GM19397 (cell line): ENCODE measurements around the gene AKAP6.
A peak's percentile ranks its signal among the peaks of the same experiment; 100 is the strongest.

ENCODE experiments used
- ATAC-seq: cut with Tn5 transposase; IDR thresholded peaks from one replicate; pipeline ENCODE4 v1.9.1; 2021; ENCODE audit warnings: mild to moderate bottlenecking, moderate library complexity; ENCODE audit not compliant: unreplicated experiment

Gene AKAP6

GRCh38 chr14:32524609-32525375 lies 195.7 kb downstream of the AKAP6 start:
- ATAC-seq, result no peak

- ATAC-seq, result no peak
Observed at GRCh38 chr14:32525591-32525990, 196.5 kb downstream of the AKAP6 start.

DNA sequence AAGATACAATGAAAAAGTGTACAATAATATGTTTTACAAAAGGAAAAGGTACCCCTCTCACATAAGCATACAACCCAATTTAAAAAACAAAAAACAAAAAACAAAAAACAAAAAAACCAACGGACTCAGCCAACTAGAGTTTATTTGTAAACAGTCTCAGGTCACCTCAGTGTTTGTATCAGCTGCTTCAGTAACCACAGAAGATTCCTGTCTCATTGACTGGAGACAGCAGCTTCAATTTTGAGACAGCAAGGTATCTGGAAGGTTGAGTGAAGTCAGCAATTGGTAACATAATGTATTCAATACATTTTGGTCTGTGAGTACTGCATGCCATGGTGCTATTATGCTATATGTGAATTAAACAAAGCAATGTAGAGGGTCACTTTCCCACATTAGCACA lies 201.7 kb downstream of the AKAP6 start:
- ATAC-seq, result no peak

- no peak for ATAC-seq
Observed at GRCh38 chr14:32531942-32532515, 202.9 kb downstream of the AKAP6 start.

- no peak for ATAC-seq
Observed at GRCh38 chr14:32534145-32534544, 205.0 kb downstream of the AKAP6 start.

DNA sequence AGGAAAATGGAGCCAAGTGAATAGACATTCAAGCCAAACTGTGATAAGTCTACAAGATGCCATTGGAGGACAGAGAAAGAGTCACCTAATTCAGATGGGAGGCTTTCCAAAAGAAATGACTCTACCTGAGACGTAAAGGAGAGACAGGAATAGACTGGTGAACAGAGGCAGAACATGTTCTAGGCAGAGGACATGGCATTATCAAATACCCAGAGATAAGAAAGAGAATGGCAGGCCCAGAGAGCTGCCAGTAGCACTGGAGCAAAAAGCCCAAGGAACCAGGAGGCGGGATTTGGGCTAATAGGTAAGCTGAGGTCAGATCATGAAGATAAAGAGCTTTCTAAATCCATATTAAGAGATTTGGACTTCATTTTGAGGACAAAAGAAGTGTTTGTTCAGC lies 207.1 kb downstream of the AKAP6 start:
- ATAC-seq, result no peak

DNA sequence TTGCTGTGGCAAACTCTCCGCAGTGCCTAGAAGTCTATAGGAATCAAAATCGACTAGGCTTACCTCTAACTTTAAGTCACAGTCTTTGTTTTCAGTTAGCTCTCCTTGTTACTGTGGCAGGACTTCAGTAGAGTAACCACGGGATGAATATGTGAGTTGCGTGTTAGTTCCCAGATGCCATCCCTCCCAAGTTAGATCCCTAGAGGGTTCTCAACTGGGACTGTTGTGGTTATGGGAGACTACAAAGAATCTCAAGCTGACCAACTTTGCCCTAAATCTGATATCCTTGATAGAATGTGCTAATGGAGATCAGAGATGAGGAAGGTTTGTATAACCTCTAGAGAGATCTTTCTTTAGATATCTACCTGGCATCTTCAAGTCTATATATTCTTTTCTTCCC lies 208.1 kb downstream of the AKAP6 start:
- no peak for ATAC-seq

- no peak for ATAC-seq
Observed at GRCh38 chr14:32542507-32542906, 213.4 kb downstream of the AKAP6 start.

GRCh38 chr14:32545095-32545494 lies 216.0 kb downstream of the AKAP6 start:
- ATAC-seq, result no peak

DNA sequence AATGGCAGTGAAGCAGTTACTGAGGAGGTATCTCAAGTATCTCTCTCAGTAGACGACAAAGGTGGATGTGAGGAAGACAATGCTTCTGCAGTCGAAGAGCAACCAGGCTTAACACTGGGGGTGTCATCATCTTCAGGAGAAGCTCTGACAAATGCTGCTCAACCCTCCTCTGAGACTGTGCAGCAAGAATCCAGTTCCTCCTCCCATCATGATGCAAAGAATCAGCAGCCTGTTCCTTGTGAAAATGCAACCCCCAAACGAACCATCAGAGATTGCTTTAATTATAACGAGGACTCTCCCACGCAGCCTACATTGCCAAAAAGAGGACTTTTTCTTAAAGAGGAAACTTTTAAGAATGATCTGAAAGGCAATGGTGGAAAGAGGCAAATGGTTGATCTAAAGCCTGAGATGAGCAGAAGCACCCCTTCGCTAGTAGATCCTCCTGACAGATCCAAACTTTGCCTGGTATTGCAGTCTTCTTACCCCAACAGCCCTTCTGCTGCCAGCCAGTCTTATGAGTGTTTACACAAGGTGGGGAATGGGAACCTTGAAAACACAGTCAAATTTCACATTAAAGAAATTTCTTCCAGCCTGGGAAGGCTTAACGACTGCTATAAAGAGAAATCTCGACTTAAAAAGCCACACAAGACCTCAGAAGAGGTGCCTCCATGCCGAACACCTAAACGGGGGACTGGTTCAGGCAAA lies 216.6 kb downstream of the AKAP6 start:
- ATAC-seq, result no peak

GRCh38 chr14:32546246-32546645 lies 217.1 kb downstream of the AKAP6 start:
- ATAC-seq, result no peak

DNA sequence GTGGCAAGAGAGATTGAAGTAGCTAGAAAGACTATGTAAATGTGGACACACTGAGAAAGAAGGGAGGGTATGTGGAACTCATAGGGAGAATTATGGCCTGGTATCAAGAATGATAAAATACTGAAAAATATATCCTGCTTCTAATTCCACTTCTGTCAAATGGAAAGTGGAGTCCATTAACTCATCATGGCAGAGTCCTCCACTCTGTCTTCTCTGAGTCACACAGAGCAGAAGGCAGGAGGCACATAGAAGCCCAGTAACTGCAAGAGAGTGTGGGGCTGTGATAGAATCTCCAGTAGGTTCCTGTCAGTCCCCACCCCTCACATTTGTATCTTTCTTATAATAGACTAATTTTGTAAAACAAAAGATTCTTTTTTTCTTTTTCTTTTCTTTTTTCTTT lies 223.7 kb downstream of the AKAP6 start:
- ATAC-seq, result no peak

DNA sequence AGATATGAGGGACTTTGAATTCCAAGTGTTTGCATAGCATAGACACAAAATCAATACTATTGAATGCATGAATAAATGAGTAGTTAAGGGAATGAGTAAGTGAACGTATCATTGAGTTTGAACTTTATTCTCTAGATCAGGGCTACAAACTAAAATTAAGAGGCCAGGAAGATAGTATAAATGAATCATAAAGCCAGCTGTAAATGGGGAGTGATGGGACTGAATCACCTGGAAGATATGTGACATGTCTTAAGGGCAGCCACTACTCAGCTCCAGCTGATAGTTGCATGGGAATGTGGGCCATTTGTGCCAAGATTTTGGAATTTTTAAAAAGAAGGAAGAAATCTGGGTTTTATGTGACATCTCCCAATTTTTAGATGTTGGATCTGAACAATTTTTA lies 229.9 kb downstream of the AKAP6 start:
- ATAC-seq, result no peak

GRCh38 chr14:32559590-32559989 lies 230.5 kb downstream of the AKAP6 start:
- no peak for ATAC-seq

GRCh38 chr14:32560209-32560857 lies 231.2 kb downstream of the AKAP6 start:
- peak; percentile 76 for ATAC-seq

GRCh38 chr14:32561520-32561919 lies 232.4 kb downstream of the AKAP6 start:
- no peak for ATAC-seq

DNA sequence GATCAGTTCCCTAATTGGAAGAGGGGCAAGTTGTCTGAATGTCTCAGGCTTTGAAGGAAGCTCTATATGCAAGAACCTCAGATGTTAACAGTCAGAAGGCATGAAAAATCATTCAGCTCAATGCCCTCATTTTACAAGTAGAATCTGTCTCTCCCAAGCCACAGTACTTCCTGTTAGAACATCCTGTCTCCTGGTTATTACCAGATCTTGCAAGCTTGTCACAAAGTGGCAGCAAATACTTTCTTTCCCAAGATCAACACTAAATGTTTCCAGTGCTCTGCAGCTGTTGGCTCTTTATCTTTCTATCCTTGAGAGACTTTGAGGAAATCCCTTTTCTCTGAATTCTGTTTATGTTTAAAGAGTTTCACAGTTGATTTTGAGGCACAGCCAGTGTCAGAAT lies 235.5 kb downstream of the AKAP6 start:
- no peak for ATAC-seq

GRCh38 chr14:32565256-32565655 lies 236.2 kb downstream of the AKAP6 start:
- no peak for ATAC-seq

- ATAC-seq, result no peak
Observed at GRCh38 chr14:32567543-32568384, 238.7 kb downstream of the AKAP6 start.

DNA sequence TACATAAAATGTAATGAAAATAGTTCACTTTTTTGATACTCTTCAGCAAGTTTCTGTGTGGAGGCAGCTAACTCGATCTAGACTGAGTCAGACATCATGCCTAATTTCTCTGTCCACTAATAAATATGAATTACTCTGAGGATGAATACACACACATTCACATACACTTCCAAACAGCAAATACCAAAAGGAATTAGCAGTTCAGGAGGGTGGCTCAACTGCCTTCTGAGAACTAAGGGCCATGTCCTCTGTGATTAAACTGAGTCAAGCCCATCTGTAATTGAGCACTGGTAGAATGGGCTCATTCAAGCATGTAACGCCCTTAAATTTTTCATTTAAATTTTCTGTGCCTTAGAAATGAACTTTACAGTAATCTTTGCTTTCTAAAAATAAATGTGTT lies 242.5 kb downstream of the AKAP6 start:
- ATAC-seq, result no peak
